OCI-LY7 (cell line): Measurements from ENCODE around the gene PNPLA1.

Experiments used
- EZH2phosphoT487 ChIP-seq: fragments of 200-600 bp; sonication (generic); IDR thresholded peaks from 2 replicates; pipeline ENCODE4 v1.6.1; 2018; ENCODE audit warnings: low read depth, borderline replicate concordance, mild to moderate bottlenecking, mixed run types, antibody characterized with exemption, low read length, moderate library complexity, mixed read lengths
- TF ChIP-seq, protein P1 (sequence below): fragments of 200-600 bp; sonication (generic); conservative IDR thresholded peaks from 2 replicates; pipeline ENCODE4 v1.5.1; 2014; ENCODE audit warnings: mild to moderate bottlenecking, antibody characterized with exemption, low read length, moderate library complexity, mixed read lengths

DNA sequence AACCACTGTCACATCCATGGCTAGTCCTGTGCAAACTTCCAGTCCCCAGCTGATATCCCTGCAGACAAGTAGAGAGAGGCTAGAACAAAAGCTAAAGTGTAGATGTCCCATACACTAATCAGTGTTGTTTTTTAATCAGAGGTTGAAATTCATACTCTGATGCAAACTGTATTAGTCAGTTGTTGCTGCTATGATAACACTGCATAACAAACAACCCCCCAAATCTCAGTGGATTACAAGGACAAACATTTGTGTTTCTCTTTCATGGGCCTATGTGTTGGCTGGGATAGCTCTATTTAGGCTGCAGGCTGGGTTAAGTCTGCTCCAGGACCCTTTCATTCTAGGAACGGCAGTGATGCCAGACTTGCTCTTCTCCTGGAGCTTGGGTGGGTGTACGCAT, 40.0 kb downstream of the PNPLA1 start:
- TF ChIP-seq, protein P1, sequence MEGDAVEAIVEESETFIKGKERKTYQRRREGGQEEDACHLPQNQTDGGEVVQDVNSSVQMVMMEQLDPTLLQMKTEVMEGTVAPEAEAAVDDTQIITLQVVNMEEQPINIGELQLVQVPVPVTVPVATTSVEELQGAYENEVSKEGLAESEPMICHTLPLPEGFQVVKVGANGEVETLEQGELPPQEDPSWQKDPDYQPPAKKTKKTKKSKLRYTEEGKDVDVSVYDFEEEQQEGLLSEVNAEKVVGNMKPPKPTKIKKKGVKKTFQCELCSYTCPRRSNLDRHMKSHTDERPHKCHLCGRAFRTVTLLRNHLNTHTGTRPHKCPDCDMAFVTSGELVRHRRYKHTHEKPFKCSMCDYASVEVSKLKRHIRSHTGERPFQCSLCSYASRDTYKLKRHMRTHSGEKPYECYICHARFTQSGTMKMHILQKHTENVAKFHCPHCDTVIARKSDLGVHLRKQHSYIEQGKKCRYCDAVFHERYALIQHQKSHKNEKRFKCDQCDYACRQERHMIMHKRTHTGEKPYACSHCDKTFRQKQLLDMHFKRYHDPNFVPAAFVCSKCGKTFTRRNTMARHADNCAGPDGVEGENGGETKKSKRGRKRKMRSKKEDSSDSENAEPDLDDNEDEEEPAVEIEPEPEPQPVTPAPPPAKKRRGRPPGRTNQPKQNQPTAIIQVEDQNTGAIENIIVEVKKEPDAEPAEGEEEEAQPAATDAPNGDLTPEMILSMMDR: no peak
- TF ChIP-seq EZH2phosphoT487: no peak
